MM.1S (cell line): ENCODE measurements around the gene UNC13B.

Source experiments
- DNase-seq: peaks from one replicate; pipeline ENCODE4 v3.0.0-alpha.2; 2015
- H2AFZ ChIP-seq: fragments of 300-600 bp; sonication (generic); 2 replicates; pipeline ENCODE4 v1.6.0; 2016; ENCODE audit warnings: antibody characterized with exemption, low read length
- H3F3A ChIP-seq: fragments of 300-600 bp; sonication (generic); 2 replicates; pipeline ENCODE4 v1.6.1; 2016; ENCODE audit warnings: mild to moderate bottlenecking, antibody characterized with exemption, low read length, moderate library complexity, mixed read lengths; ENCODE audit not compliant: insufficient read depth
- H3K27ac ChIP-seq: fragments of 300-600 bp; sonication (generic); 2 replicates; pipeline ENCODE4 v1.5.1; 2016; ENCODE audit warnings: mild to moderate bottlenecking, low read length
- H3K27me3 ChIP-seq: fragments of 300-600 bp; sonication (generic); replicated peaks from 2 replicates; pipeline ENCODE4 v1.6.0; 2016; ENCODE audit warnings: low read length; ENCODE audit not compliant: insufficient read depth
- H3K36me3 ChIP-seq: fragments of 300-600 bp; sonication (generic); replicated peaks from 2 replicates; pipeline ENCODE4 v1.6.1; 2016; ENCODE audit warnings: mild to moderate bottlenecking, low read length, mixed read lengths; ENCODE audit not compliant: insufficient read depth
- H3K4me1 ChIP-seq: fragments of 300-600 bp; sonication (generic); 2 replicates; pipeline ENCODE4 v1.6.1; 2016; ENCODE audit warnings: low read length, mixed read lengths
- H3K4me2 ChIP-seq: fragments of 300-600 bp; sonication (generic); 2 replicates; pipeline ENCODE4 v1.6.0; 2016; ENCODE audit warnings: low read depth, low read length
- H3K4me3 ChIP-seq: fragments of 300-600 bp; sonication (generic); 2 replicates; pipeline ENCODE4 v1.5.1; 2016; ENCODE audit warnings: low read length, mixed read lengths
- H3K79me2 ChIP-seq: fragments of 300-600 bp; sonication (generic); 2 replicates; pipeline ENCODE4 v1.6.1; 2016; ENCODE audit warnings: mixed run types, low read length, mixed read lengths
- H3K9ac ChIP-seq: fragments of 300-600 bp; sonication (generic); 2 replicates; pipeline ENCODE4 v1.6.1; 2016; ENCODE audit warnings: low read length, mixed read lengths
- H3K9me2 ChIP-seq: fragments of 300-600 bp; sonication (generic); replicated peaks from 2 replicates; pipeline ENCODE4 v1.6.1; 2016; ENCODE audit warnings: mild to moderate bottlenecking, low read length, mixed read lengths; ENCODE audit not compliant: insufficient read depth
- H3K9me3 ChIP-seq: fragments of 300-600 bp; sonication (generic); replicated peaks from 2 replicates; pipeline ENCODE4 v1.6.1; 2016; ENCODE audit warnings: mild to moderate bottlenecking, low read length, mixed read lengths; ENCODE audit not compliant: insufficient read depth
- H4K20me1 ChIP-seq: fragments of 300-600 bp; sonication (generic); 2 replicates; pipeline ENCODE4 v1.6.1; 2016; ENCODE audit warnings: mild to moderate bottlenecking, low read length, moderate library complexity, mixed read lengths; ENCODE audit not compliant: insufficient read depth
- EZH2 ChIP-seq: fragments of 300-600 bp; sonication (generic); optimal IDR thresholded peaks from 2 replicates; pipeline ENCODE3; 2017; ENCODE audit warnings: low read depth, mild to moderate bottlenecking, antibody characterized with exemption, low read length, mixed read lengths
- EZH2phosphoT487 ChIP-seq: fragments of 300-600 bp; sonication (generic); IDR thresholded peaks from 2 replicates; pipeline ENCODE4 v1.6.1; 2018; ENCODE audit warnings: antibody characterized with exemption, low read length
- TF ChIP-seq, protein P1 (sequence below): fragments of 300-600 bp; sonication (generic); IDR thresholded peaks from 2 replicates; pipeline ENCODE4 v1.5.1; 2016; ENCODE audit warnings: antibody characterized with exemption, low read length, mixed read lengths

UNC13B gene

DNA sequence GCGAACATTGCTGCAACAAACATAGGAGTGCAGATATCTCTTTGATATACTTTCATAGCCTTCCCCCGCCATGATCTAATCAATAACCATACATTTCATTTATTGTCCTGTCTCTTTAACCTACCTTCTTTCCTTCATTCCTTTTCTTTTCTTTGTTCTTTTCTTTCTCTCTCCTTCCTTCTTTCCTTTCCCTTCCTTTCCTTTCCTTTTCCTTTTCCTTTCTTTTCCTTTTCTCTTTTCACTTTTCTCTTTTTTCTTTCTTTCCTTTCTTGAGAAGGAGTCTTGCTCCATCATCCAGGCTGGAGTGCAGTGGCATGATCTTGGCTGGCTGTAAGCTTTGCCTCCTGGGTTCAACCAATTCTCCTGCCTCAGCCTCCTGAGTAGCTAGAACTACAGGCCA is 100.3 kb downstream of the UNC13B start:
- Histone ChIP-seq H3K36me3 (no peaks in the 10 kb centered on the region), H3K4me1 (peaks cover 16% of the 10 kb centered on the region), H2AFZ (no peak overlapping the region), H3K27ac (no peak overlapping the region), H3K79me2 (no peaks in the 10 kb centered on the region), H3F3A (peaks cover 11% of the 10 kb centered on the region), H4K20me1 (no peaks in the 10 kb centered on the region), H3K4me3 (no peak overlapping the region), H3K9me2 (no peaks in the 10 kb centered on the region), H3K9me3 (no peaks in the 10 kb centered on the region), H3K9ac (no peak overlapping the region), H3K27me3 (no peaks in the 10 kb centered on the region), H3K4me2 (no peak overlapping the region)
- DNase-seq = no peak
- no peak for TF ChIP-seq EZH2phosphoT487
- TF ChIP-seq, protein P1, sequence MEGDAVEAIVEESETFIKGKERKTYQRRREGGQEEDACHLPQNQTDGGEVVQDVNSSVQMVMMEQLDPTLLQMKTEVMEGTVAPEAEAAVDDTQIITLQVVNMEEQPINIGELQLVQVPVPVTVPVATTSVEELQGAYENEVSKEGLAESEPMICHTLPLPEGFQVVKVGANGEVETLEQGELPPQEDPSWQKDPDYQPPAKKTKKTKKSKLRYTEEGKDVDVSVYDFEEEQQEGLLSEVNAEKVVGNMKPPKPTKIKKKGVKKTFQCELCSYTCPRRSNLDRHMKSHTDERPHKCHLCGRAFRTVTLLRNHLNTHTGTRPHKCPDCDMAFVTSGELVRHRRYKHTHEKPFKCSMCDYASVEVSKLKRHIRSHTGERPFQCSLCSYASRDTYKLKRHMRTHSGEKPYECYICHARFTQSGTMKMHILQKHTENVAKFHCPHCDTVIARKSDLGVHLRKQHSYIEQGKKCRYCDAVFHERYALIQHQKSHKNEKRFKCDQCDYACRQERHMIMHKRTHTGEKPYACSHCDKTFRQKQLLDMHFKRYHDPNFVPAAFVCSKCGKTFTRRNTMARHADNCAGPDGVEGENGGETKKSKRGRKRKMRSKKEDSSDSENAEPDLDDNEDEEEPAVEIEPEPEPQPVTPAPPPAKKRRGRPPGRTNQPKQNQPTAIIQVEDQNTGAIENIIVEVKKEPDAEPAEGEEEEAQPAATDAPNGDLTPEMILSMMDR = no peak
- TF ChIP-seq EZH2 = no peak

DNA sequence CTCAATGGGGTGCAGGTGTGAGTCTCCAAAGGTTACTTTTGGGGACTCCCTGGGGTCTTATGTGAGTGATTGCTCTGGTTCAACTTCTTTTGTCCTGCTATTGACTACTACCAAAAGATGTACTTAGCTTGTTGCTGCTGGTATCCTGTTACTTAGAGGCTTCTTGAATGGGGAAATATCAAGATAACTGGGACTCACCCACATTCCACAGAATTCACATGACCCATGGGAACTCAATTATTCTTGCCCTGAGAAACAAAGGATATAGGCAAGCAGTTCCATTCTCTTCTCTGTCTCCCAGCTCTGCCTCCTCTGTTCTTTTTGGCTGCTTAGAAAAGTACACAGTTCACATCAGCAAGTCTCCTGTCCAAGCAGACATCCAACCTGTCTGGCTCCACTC is 105.9 kb downstream of the UNC13B start:
- DNase-seq = no peak
- no peaks in the 10 kb centered on the region for H3K4me1 ChIP-seq

DNA sequence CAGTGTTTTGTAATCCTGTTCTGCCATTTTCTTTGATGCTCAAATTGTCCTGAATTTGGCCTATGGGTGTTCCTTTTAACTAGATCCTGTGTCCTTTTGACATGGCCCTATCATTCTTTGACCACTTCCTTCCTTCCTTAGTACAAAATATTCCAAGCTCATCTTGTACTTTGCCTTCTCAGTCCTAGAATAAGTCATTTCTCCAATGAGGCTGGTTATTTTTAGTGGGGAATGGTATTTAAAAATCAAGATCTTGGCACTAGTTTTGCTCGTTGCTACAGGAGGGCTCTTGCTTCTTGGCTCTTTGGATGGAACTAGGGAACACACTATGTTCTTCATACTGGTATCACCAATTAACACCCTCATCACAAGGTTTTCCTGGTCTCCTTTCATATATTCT is 108.1 kb downstream of the UNC13B start:
- no peaks in the 10 kb centered on the region for H3K4me1 ChIP-seq
- no peaks in the 10 kb centered on the region for H3K27me3 ChIP-seq
- TF ChIP-seq EZH2phosphoT487 = no peak
- TF ChIP-seq, protein P1 = no peak
- H3K27ac ChIP-seq = no peak overlapping the region
- no peak overlapping the region for H3K4me3 ChIP-seq
- H2AFZ ChIP-seq = no peak overlapping the region
- no peaks in the 10 kb centered on the region for H3K9me3 ChIP-seq
- H3K9ac ChIP-seq = no peak overlapping the region
- H4K20me1 ChIP-seq = no peaks in the 10 kb centered on the region
- no peaks in the 10 kb centered on the region for H3K36me3 ChIP-seq
- H3K9me2 ChIP-seq = no peaks in the 10 kb centered on the region
- no peak for DNase-seq
- no peaks in the 10 kb centered on the region for H3F3A ChIP-seq
- no peaks in the 10 kb centered on the region for H3K79me2 ChIP-seq
- no peak overlapping the region for H3K4me2 ChIP-seq

More for the DNA sequence above, 105.9 kb downstream of the UNC13B start:
- H3K4me3 ChIP-seq = no peak overlapping the region
- no peaks in the 10 kb centered on the region for H3K36me3 ChIP-seq
- H3K9me3 ChIP-seq = no peaks in the 10 kb centered on the region
- no peak overlapping the region for H3K27ac ChIP-seq
- H3K27me3 ChIP-seq = no peaks in the 10 kb centered on the region
- no peaks in the 10 kb centered on the region for H3K79me2 ChIP-seq
- no peak overlapping the region for H3K9ac ChIP-seq
- no peak overlapping the region for H2AFZ ChIP-seq
- H3K4me2 ChIP-seq = no peak overlapping the region
- H4K20me1 ChIP-seq = no peaks in the 10 kb centered on the region
- H3K9me2 ChIP-seq = no peaks in the 10 kb centered on the region
- TF ChIP-seq, protein P1 = no peak
- TF ChIP-seq EZH2 (no peak), EZH2phosphoT487 (no peak)
- no peaks in the 10 kb centered on the region for H3F3A ChIP-seq
